Activated naive CD4-positive, alpha-beta T cell treated with anti-CD3 and anti-CD28 coated beads for 36 hours (primary cell): ENCODE results near the gene SLCO4A1. TPM values are rescaled to one million over a fixed set of nuclear protein-coding genes. Genes with fewer than 3 reads are reported as not detected.

ENCODE experiments used
- CTCF ChIA-PET: fragments of 350-600 bp; sonication (Branson Sonifier 250); formaldehyde crosslinking; loops from one replicate; lab custom pipeline; 2021; ENCODE audit warnings: antibody characterized with exemption; lab: Charles Lee
- DNase-seq: peaks from one replicate; pipeline ENCODE4 v3.0.0-alpha.2; 2020
- H3K27ac Mint-ChIP-seq: one replicate; pipeline ENCODE4 v1.8.0; 2021; ENCODE audit warnings: mild to moderate bottlenecking, mixed read lengths
- H3K27me3 Mint-ChIP-seq: one replicate; pipeline ENCODE4 v1.8.0; 2021; ENCODE audit warnings: low read depth, mixed read lengths
- H3K36me3 Mint-ChIP-seq: one replicate; pipeline ENCODE4 v1.8.0; 2021; ENCODE audit warnings: low read depth, mixed read lengths
- H3K4me1 Mint-ChIP-seq: one replicate; pipeline ENCODE4 v1.8.0; 2021; ENCODE audit warnings: low read depth, mixed read lengths
- H3K4me3 Mint-ChIP-seq: one replicate; pipeline ENCODE4 v1.8.0; 2021; ENCODE audit warnings: mild to moderate bottlenecking, moderate library complexity, mixed read lengths
- H3K9me3 Mint-ChIP-seq: one replicate; pipeline ENCODE4 v1.8.0; 2021; ENCODE audit warnings: mixed read lengths
- intact Hi-C: fragments of 100-400 bp; cut with micrococcal nuclease; formaldehyde crosslinking; loops from one replicate; pipeline ENCODE4 v1.15.1; 2023
- total RNA-seq, 2 experiments: library from RNA; stranded (reverse); gene quantifications; one replicate each; pipeline ENCODE4 v1.2.3, GENCODE V29; 2021

The SLCO4A1 gene
- total RNA-seq, 2 experiments from 2014 or later, result 22.4 to 22.6 TPM

GRCh38 chr20:62627901-62628612 is 14.2 kb upstream of the SLCO4A1 start:
- peaks cover 11% of the 10 kb centered on the region for H3K4me1 Mint-ChIP-seq
- H3K9me3 Mint-ChIP-seq, result no peaks in the 10 kb centered on the region
- no peak overlapping the region for H3K27ac Mint-ChIP-seq
- CTCF ChIA-PET, result interaction anchor here (0.7 kb wide), 1 partner anchor 11 kb away, joined by 3 read pairs; no protein-coding TSS in a partner anchor
- no peaks in the 10 kb centered on the region for H3K36me3 Mint-ChIP-seq
- no peak overlapping the region for H3K4me3 Mint-ChIP-seq
- no peaks in the 10 kb centered on the region for H3K27me3 Mint-ChIP-seq
- DNase-seq, result no peak
- intact Hi-C loops, result no loop called here

- H3K4me1 Mint-ChIP-seq, result peaks cover 5% of the 10 kb centered on the region
- H3K27me3 Mint-ChIP-seq, result no peaks in the 10 kb centered on the region
- H3K9me3 Mint-ChIP-seq, result no peaks in the 10 kb centered on the region
- CTCF ChIA-PET, result interaction anchor here (0.7 kb wide), 1 partner anchor 12 kb away, joined by 3 read pairs; no protein-coding TSS in a partner anchor
- no peak overlapping the region for H3K27ac Mint-ChIP-seq
- H3K36me3 Mint-ChIP-seq, result no peaks in the 10 kb centered on the region
- DNase-seq, result no peak
- H3K4me3 Mint-ChIP-seq, result no peak overlapping the region
- intact Hi-C loops, result no loop called here
Observed at GRCh38 chr20:62628691-62629090, 13.6 kb upstream of the SLCO4A1 start.

- Mint-ChIP-seq H3K9me3 (no peaks in the 10 kb centered on the region), H3K27ac (no peak overlapping the region), H3K4me3 (no peak overlapping the region), H3K27me3 (no peaks in the 10 kb centered on the region), H3K4me1 (no peaks in the 10 kb centered on the region), H3K36me3 (no peaks in the 10 kb centered on the region)
- no peak for DNase-seq
- intact Hi-C loops, result no loop called here
- CTCF ChIA-PET, result no interaction called here
Observed at GRCh38 chr20:62629864-62630470, 12.3 kb upstream of the SLCO4A1 start.

- DNase-seq, result no peak
- Mint-ChIP-seq H3K36me3 (no peaks in the 10 kb centered on the region), H3K27ac (no peak overlapping the region), H3K4me1 (peaks cover 2% of the 10 kb centered on the region), H3K9me3 (no peaks in the 10 kb centered on the region), H3K27me3 (peaks cover 6% of the 10 kb centered on the region), H3K4me3 (no peak overlapping the region)
- intact Hi-C loops, result no loop called here
- CTCF ChIA-PET, result no interaction called here
Observed at GRCh38 chr20:62631336-62632308, 10.7 kb upstream of the SLCO4A1 start.

GRCh38 chr20:62632575-62633090 is 9.7 kb upstream of the SLCO4A1 start:
- CTCF ChIA-PET, result no interaction called here
- intact Hi-C loops, result no loop called here
- Mint-ChIP-seq H3K9me3 (no peaks in the 10 kb centered on the region), H3K27ac (no peak overlapping the region), H3K27me3 (peaks cover 6% of the 10 kb centered on the region), H3K4me1 (peaks cover 2% of the 10 kb centered on the region), H3K36me3 (no peaks in the 10 kb centered on the region), H3K4me3 (no peak overlapping the region)
- DNase-seq, result no peak

GRCh38 chr20:62633598-62634329 is 8.5 kb upstream of the SLCO4A1 start:
- H3K9me3 Mint-ChIP-seq, result no peaks in the 10 kb centered on the region
- peaks cover 6% of the 10 kb centered on the region for H3K27me3 Mint-ChIP-seq
- no peak overlapping the region for H3K4me3 Mint-ChIP-seq
- H3K36me3 Mint-ChIP-seq, result no peaks in the 10 kb centered on the region
- DNase-seq, result no peak
- intact Hi-C loops, result no loop called here
- peaks cover 2% of the 10 kb centered on the region for H3K4me1 Mint-ChIP-seq
- H3K27ac Mint-ChIP-seq, result no peak overlapping the region
- CTCF ChIA-PET, result no interaction called here

DNA sequence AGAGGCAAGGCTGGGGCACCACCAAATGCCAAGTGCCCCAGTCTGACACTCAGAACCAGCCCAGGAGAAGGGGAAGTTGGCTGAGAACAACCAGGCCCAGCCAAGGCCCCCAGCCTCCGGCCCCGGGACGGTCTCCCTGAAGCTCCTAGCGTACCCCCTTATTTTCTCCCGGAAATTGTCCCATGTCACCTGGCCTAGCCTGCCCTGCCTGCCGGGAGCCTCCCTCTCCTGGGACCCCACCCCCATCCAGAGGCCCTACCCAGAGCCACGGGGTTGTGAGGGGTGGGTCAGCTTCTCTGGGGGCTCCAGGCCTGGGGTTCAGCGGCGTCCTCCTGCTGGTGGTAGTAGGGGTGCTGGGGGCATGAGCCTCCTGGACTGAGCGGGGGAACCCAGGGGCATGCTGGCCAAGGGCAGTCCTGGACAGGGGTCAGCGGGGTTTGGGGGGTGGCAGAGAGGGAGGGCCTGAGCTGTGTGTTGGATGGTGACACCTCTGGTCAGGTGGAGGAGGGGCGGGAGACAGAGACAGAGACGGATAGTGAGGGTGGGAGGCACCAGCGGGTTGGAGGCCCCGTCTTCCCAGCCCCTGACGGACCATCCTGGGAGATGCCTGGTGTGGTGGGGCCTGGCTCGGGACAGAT is 7.9 kb upstream of the SLCO4A1 start:
- H3K9me3 Mint-ChIP-seq, result no peaks in the 10 kb centered on the region
- CTCF ChIA-PET, result no interaction called here
- no peak overlapping the region for H3K27ac Mint-ChIP-seq
- peaks cover 2% of the 10 kb centered on the region for H3K4me1 Mint-ChIP-seq
- peaks cover 6% of the 10 kb centered on the region for H3K27me3 Mint-ChIP-seq
- intact Hi-C loops, result no loop called here
- H3K36me3 Mint-ChIP-seq, result no peaks in the 10 kb centered on the region
- H3K4me3 Mint-ChIP-seq, result no peak overlapping the region
- DNase-seq, result no peak

- Mint-ChIP-seq H3K4me3 (no peak overlapping the region), H3K9me3 (no peaks in the 10 kb centered on the region), H3K27ac (no peak overlapping the region), H3K36me3 (no peaks in the 10 kb centered on the region), H3K4me1 (peaks cover 2% of the 10 kb centered on the region), H3K27me3 (peaks cover 7% of the 10 kb centered on the region)
- intact Hi-C loops, result no loop called here
- no peak for DNase-seq
- CTCF ChIA-PET, result no interaction called here
Observed at GRCh38 chr20:62635232-62635631, 7.1 kb upstream of the SLCO4A1 start.

DNA sequence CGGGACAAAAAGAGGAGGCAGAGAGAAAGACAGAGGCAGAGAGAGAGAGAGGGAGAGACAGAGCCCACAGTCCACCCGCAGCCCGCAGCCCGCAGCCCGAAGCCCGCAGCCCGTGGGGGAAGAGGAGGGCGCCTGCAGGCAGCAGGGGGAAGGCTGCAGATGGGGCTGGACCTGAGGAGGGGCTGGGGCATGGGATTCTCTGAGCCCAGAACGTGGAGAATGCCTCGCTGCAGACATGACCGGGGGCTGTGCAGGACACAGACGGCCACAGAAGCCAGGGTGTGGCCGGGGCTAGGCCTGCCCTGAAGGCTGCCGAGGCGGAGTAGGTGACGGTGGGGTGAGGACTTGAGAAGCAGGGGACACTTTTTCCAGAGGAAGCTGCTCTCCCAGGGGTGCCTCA is 6.5 kb upstream of the SLCO4A1 start:
- no peak for DNase-seq
- CTCF ChIA-PET, result no interaction called here
- Mint-ChIP-seq H3K9me3 (no peaks in the 10 kb centered on the region), H3K27me3 (peaks cover 7% of the 10 kb centered on the region), H3K36me3 (no peaks in the 10 kb centered on the region), H3K4me1 (peaks cover 2% of the 10 kb centered on the region), H3K4me3 (no peak overlapping the region), H3K27ac (no peak overlapping the region)
- intact Hi-C loops, result no loop called here

DNA sequence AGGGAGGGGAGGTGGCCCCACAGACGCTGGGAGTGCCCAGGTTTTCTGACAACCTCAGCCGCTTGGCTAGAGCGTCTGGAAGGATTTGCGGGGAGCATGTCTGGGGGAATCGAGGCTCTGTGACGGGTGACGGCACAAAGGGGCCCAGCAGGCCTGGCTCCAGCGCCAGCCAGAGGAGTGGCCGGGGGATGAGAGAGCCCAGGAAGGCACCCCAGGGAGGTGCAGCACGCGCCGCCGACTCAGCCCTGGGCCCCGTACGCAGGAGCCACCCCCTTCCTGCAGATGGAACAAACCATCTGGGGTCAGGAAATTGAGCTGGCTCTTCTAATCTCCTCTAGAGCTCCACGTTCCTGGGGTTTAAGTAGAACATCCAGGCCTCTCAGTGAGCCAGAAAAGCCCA is 5.9 kb upstream of the SLCO4A1 start:
- CTCF ChIA-PET, result interaction anchor here (1.1 kb wide), 1 partner anchor 15 kb away, joined by 3 read pairs; no protein-coding TSS in a partner anchor

GRCh38 chr20:62637110-62637509 is 5.2 kb upstream of the SLCO4A1 start:
- no peak for DNase-seq
- Mint-ChIP-seq H3K4me3 (no peak overlapping the region), H3K27me3 (peaks cover 7% of the 10 kb centered on the region), H3K36me3 (no peaks in the 10 kb centered on the region), H3K9me3 (no peaks in the 10 kb centered on the region), H3K4me1 (peaks cover 7% of the 10 kb centered on the region), H3K27ac (no peak overlapping the region)
- CTCF ChIA-PET, result interaction anchor here (0.5 to 1.1 kb wide), 2 partner anchors 14 to 426 kb away, joined by 3 read pairs; no protein-coding TSS in a partner anchor
- intact Hi-C loops, result no loop called here

More for the DNA sequence above, 5.9 kb upstream of the SLCO4A1 start:
- H3K27ac Mint-ChIP-seq, result no peak overlapping the region
- H3K4me1 Mint-ChIP-seq, result peaks cover 4% of the 10 kb centered on the region
- no peak overlapping the region for H3K4me3 Mint-ChIP-seq
- H3K27me3 Mint-ChIP-seq, result peaks cover 7% of the 10 kb centered on the region
- intact Hi-C loops, result no loop called here
- no peak for DNase-seq
- no peaks in the 10 kb centered on the region for H3K9me3 Mint-ChIP-seq
- no peaks in the 10 kb centered on the region for H3K36me3 Mint-ChIP-seq
